GM12878 (cell line): ENCODE measurements around the gene AFAP1. TPM values are rescaled to one million over a fixed set of nuclear protein-coding genes. Genes with fewer than 3 reads are reported as not detected.

Experiments
- CTCF ChIP-seq, 3 experiments: IDR thresholded peaks in 2 of 3; conservative IDR thresholded peaks in 1 of 3; 2 replicates each; pipeline ENCODE4 v1.5.1; 2011; ENCODE audit warnings: low read depth in 3 of 3, low read length in 3 of 3, mild to moderate bottlenecking in 3 of 3, control low read depth in 2 of 3, moderate library complexity in 2 of 3, inconsistent platforms in 1 of 3, mixed read lengths in 1 of 3; ENCODE audit not compliant: control insufficient read depth in 2 of 3, insufficient read depth in 1 of 3; ENCODE audit errors: extremely low read depth in 1 of 3
- FOXK2 ChIP-seq: fragments of 450-650 bp; IDR thresholded peaks from 2 replicates; pipeline ENCODE4 v1.6.1; 2017; ENCODE audit warnings: mild to moderate bottlenecking, moderate library complexity
- NFIC ChIP-seq: IDR thresholded peaks from 2 replicates; pipeline ENCODE4 v1.6.1; 2012; ENCODE audit warnings: low read depth, mild to moderate bottlenecking, inconsistent platforms, low read length, moderate library complexity
- NFYA ChIP-seq: IDR thresholded peaks from 2 replicates; pipeline ENCODE4 v1.6.1; 2011; ENCODE audit warnings: low read depth, mild to moderate bottlenecking, low read length, improper control_type of control experiment, borderline replicate concordance
- ZNF592 ChIP-seq: fragments of 450-650 bp; IDR thresholded peaks from 2 replicates; pipeline ENCODE4 v1.6.1; 2017; ENCODE audit warnings: mild to moderate bottlenecking, moderate library complexity
- ZNF622 ChIP-seq: fragments of 450-650 bp; IDR thresholded peaks from 2 replicates; pipeline ENCODE4 v1.6.1; 2017; ENCODE audit warnings: mild to moderate bottlenecking, inconsistent platforms
- polyA plus RNA-seq, 11 experiments: library from polyadenylated mRNA; depleted of rRNA in 4 of 11; unstranded in 6 of 11; stranded (reverse) in 5 of 11; fragments of >200 nt; fragmentation: Nextera tagmentation in 4 of 11; fragmentation: Illumina TruSeq in 1 of 11; extraction: Ambion mirVana in 4 of 11; extraction: Trizol in 1 of 11; gene quantifications; 1 replicate in 1 of 11; 2 replicates in 10 of 11; pipeline versions ENCODE4 v1.2.1 to v1.2.3, GENCODE V29; 2011 to 2016; ENCODE audit warnings: inconsistent platforms in 2 of 11, missing spikeins in 2 of 11, low read depth in 1 of 11
- total RNA-seq, 4 experiments: library from RNA; depleted of rRNA in 3 of 4; stranded (reverse); fragments of >200 nt in 3 of 4; fragmentation: Illumina TruSeq in 1 of 4; extraction: Trizol in 1 of 4; gene quantifications; 2 replicates each; pipeline versions ENCODE4 v1.2.1 to v1.2.3, GENCODE V29; 2013 to 2021

AFAP1 gene
- total and polyA plus RNA-seq, 10 of the 15 experiments (the other 5 are each of a cell fraction or from before 2014, with no cell fraction given) = 0.02 to 0.23 (median 0.09) TPM; not detected in 1

GRCh38 chr4:7909463-7910262 is 30.0 kb downstream of the AFAP1 start (continued):
- TF ChIP-seq CTCF (IDR thresholded peaks at IDR 0.05 in 2 of 3, conservative IDR thresholded peaks at IDR 0.05 in 1 of 3; ENCODE audit: control insufficient read depth in 2 of 3, extremely low read depth in 1 of 3, insufficient read depth in 1 of 3, low read depth in 3 of 3, low read length in 3 of 3) (no peak), ZNF622 (no peak), NFIC (no peak), ZNF592 (no peak), NFYA (no peak), FOXK2 (no peak)
